ENCODE measurements around the gene CFAP70.

Gene CFAP70

GRCh38 chr10:73359492-73359891, 828 bp upstream of the CFAP70 start:
- no peak overlapping the region; the same call in 1 of the 2 replicates for H3K9ac ChIP-seq
- TF ChIP-seq, protein P1, sequence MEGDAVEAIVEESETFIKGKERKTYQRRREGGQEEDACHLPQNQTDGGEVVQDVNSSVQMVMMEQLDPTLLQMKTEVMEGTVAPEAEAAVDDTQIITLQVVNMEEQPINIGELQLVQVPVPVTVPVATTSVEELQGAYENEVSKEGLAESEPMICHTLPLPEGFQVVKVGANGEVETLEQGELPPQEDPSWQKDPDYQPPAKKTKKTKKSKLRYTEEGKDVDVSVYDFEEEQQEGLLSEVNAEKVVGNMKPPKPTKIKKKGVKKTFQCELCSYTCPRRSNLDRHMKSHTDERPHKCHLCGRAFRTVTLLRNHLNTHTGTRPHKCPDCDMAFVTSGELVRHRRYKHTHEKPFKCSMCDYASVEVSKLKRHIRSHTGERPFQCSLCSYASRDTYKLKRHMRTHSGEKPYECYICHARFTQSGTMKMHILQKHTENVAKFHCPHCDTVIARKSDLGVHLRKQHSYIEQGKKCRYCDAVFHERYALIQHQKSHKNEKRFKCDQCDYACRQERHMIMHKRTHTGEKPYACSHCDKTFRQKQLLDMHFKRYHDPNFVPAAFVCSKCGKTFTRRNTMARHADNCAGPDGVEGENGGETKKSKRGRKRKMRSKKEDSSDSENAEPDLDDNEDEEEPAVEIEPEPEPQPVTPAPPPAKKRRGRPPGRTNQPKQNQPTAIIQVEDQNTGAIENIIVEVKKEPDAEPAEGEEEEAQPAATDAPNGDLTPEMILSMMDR (conservative IDR thresholded peaks at IDR 0.05; ENCODE audit: low read depth, low read length), result no peak
- no peaks in the 10 kb centered on the region for H4K20me1 ChIP-seq (ENCODE audit: insufficient read depth)
- H3K27me3 ChIP-seq (ENCODE audit: insufficient read depth, low read depth), result no peaks in the 10 kb centered on the region
- no peaks in the 10 kb centered on the region for H3K36me3 ChIP-seq (ENCODE audit: insufficient read depth)
- no peaks in the 10 kb centered on the region for H3K79me2 ChIP-seq (ENCODE audit: insufficient read depth, low read depth)
- H2AFZ ChIP-seq (ENCODE audit: low read depth), result no peak overlapping the region
- no peak overlapping the region for H3K4me3 ChIP-seq (IDR thresholded peaks at IDR 0.05; ENCODE audit: insufficient read depth, low read depth, low read length)
- H3K4me1 ChIP-seq (ENCODE audit: low read depth, poor library complexity, severe bottlenecking), result peaks cover 11% of the 10 kb centered on the region
- H3K4me2 ChIP-seq, result peak overlapping the region; percentile 66
- H3K27ac ChIP-seq, result no peak overlapping the region

DNA sequence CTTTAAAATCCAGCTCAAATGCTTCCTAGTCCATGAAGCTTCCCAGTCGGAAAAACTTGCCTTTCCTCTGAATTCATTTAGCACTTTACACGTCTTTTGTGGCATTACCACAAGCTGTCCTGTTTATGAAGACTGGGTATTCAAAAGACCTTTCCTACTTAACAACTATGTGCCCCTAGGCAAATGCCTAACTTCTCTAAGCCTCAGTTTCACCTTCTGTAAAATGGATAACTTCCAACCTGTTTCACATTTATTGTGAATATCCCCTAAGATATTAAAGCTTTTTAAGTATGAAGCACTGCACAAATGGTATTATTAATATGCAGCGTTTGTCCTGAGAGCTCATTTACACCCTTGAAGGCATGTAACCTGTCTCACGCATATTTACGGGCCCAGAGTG, 843 bp downstream of the CFAP70 start:
- H3K9ac ChIP-seq, result peak overlapping the region; percentile 71
- peak overlapping the region; percentile 53 for H3K27ac ChIP-seq
- H3K4me3 ChIP-seq (IDR thresholded peaks at IDR 0.05; ENCODE audit: insufficient read depth, low read depth, low read length), result peak overlapping the region; percentile 47
- H3K27me3 ChIP-seq (ENCODE audit: insufficient read depth, low read depth), result no peaks in the 10 kb centered on the region
- peaks cover 11% of the 10 kb centered on the region for H3K4me1 ChIP-seq (ENCODE audit: low read depth, poor library complexity, severe bottlenecking)
- TF ChIP-seq, protein P1 (conservative IDR thresholded peaks at IDR 0.05; ENCODE audit: low read depth, low read length), result no peak
- no peaks in the 10 kb centered on the region for H3K36me3 ChIP-seq (ENCODE audit: insufficient read depth)
- H2AFZ ChIP-seq (ENCODE audit: low read depth), result peak overlapping the region; percentile 72
- no peaks in the 10 kb centered on the region for H4K20me1 ChIP-seq (ENCODE audit: insufficient read depth)
- H3K79me2 ChIP-seq (ENCODE audit: insufficient read depth, low read depth), result no peaks in the 10 kb centered on the region
- peak overlapping the region; percentile 95 for H3K4me2 ChIP-seq

GRCh38 chr10:73357166-73357565, 1.5 kb downstream of the CFAP70 start:
- TF ChIP-seq, protein P1 (conservative IDR thresholded peaks at IDR 0.05; ENCODE audit: low read depth, low read length), result no peak
- H3K79me2 ChIP-seq (ENCODE audit: insufficient read depth, low read depth), result no peaks in the 10 kb centered on the region

GRCh38 chr10:73344269-73344668, 14.4 kb downstream of the CFAP70 start:
- Histone ChIP-seq H3K4me1 (ENCODE audit: low read depth, poor library complexity, severe bottlenecking) (no peaks in the 10 kb centered on the region), H3K36me3 (ENCODE audit: insufficient read depth) (no peaks in the 10 kb centered on the region), H2AFZ (ENCODE audit: low read depth) (no peak overlapping the region), H3K27ac (no peak overlapping the region), H3K4me3 (IDR thresholded peaks at IDR 0.05; ENCODE audit: insufficient read depth, low read depth, low read length) (no peak overlapping the region), H4K20me1 (ENCODE audit: insufficient read depth) (no peaks in the 10 kb centered on the region), H3K79me2 (ENCODE audit: insufficient read depth, low read depth) (no peaks in the 10 kb centered on the region), H3K9ac (no peak overlapping the region), H3K27me3 (ENCODE audit: insufficient read depth, low read depth) (no peaks in the 10 kb centered on the region), H3K4me2 (no peak overlapping the region)
- TF ChIP-seq, protein P1 (conservative IDR thresholded peaks at IDR 0.05; ENCODE audit: low read depth, low read length), result no peak

More at GRCh38 chr10:73357166-73357565, 1.5 kb downstream of the CFAP70 start:
- Histone ChIP-seq H3K36me3 (ENCODE audit: insufficient read depth) (no peaks in the 10 kb centered on the region), H4K20me1 (ENCODE audit: insufficient read depth) (no peaks in the 10 kb centered on the region), H3K4me2 (no peak overlapping the region), H3K4me1 (ENCODE audit: low read depth, poor library complexity, severe bottlenecking) (peaks cover 11% of the 10 kb centered on the region), H2AFZ (ENCODE audit: low read depth) (no peak overlapping the region), H3K27ac (no peak overlapping the region), H3K4me3 (IDR thresholded peaks at IDR 0.05; ENCODE audit: insufficient read depth, low read depth, low read length) (no peak overlapping the region), H3K9ac (no peak overlapping the region), H3K27me3 (ENCODE audit: insufficient read depth, low read depth) (no peaks in the 10 kb centered on the region)

All from KMS-11 (cell line).